B cell (primary cell): Measurements from ENCODE around the gene CAPS. TPM values are rescaled to one million over a fixed set of nuclear protein-coding genes. Genes with fewer than 3 reads are reported as not detected.

Source experiments
- ATAC-seq: fragments of 200-7000 bp; cut with Tn5 transposase; one replicate; pipeline ENCODE4 v1.10.0; 2021; ENCODE audit warnings: low read depth, mild to moderate bottlenecking, moderate number of reproducible peaks, moderate library complexity
- CTCF ChIA-PET: fragments of 350-600 bp; sonication (Branson Sonifier 250); formaldehyde crosslinking; loops from one replicate; lab custom pipeline; 2021; ENCODE audit warnings: antibody characterized with exemption, inconsistent platforms; lab: Charles Lee
- POLR2A ChIA-PET: fragments of 350-600 bp; sonication (Branson Sonifier 250); formaldehyde crosslinking; loops from one replicate; lab custom pipeline; 2021; ENCODE audit warnings: antibody characterized with exemption; lab: Charles Lee
- DNase-seq: peaks from one replicate; pipeline ENCODE4 v3.0.0; 2013
- H2AFZ ChIP-seq: 2 replicates; pipeline ENCODE4 v1.6.1; 2012; ENCODE audit warnings: mild to moderate bottlenecking, low read depth, low read length; ENCODE audit not compliant: insufficient read depth, poor library complexity, severe bottlenecking
- H3K27ac ChIP-seq, 2 donors: 1 replicate in 1 of 2; 2 replicates in 1 of 2; pipeline ENCODE4 v1.5.1; 2012 to 2013; ENCODE audit warnings: low read length in 2 of 2, mild to moderate bottlenecking in 2 of 2, moderate library complexity in 1 of 2
- H3K27me3 ChIP-seq, 4 experiments: fragments of 200-600 bp in 1 of 4; sonication (generic) in 1 of 4; replicated peaks in 1 of 4; 1 replicate in 2 of 4; 2 replicates in 2 of 4; pipeline versions ENCODE4 v1.6.1 to v1.7.0; 2013 to 2016; ENCODE audit warnings: low read length in 3 of 4, mild to moderate bottlenecking in 2 of 4, mixed read lengths in 1 of 4, moderate library complexity in 1 of 4; ENCODE audit not compliant: insufficient read depth in 4 of 4, control insufficient read depth in 3 of 4; ENCODE audit errors: control extremely low read depth in 1 of 4
- H3K36me3 ChIP-seq, 2 experiments: replicated peaks in 1 of 2; 1 replicate in 1 of 2; 2 replicates in 1 of 2; pipeline versions ENCODE4 v1.6.1 to v1.7.1; 2013; ENCODE audit warnings: low read length in 1 of 2; ENCODE audit not compliant: insufficient read depth in 2 of 2, control insufficient read depth in 1 of 2; ENCODE audit errors: control extremely low read depth in 1 of 2, extremely low read depth in 1 of 2
- H3K4me1 ChIP-seq, 2 donors: fragments of 200-600 bp in 1 of 2; sonication (generic) in 1 of 2; 1 replicate in 1 of 2; 2 replicates in 1 of 2; pipeline versions ENCODE4 v1.5.1 to v1.6.1; 2013 to 2017; ENCODE audit warnings: low read length in 2 of 2; ENCODE audit not compliant: control insufficient read depth in 2 of 2, insufficient read depth in 2 of 2
- H3K4me2 ChIP-seq: replicated peaks from 2 replicates; pipeline ENCODE3; 2012; ENCODE audit warnings: mild to moderate bottlenecking, low read depth, low read length; ENCODE audit not compliant: poor library complexity, severe bottlenecking
- H3K4me3 ChIP-seq, 5 experiments: fragments of 200-600 bp in 1 of 5; sonication (generic) in 1 of 5; 1 replicate in 3 of 5; 2 replicates in 2 of 5; pipeline versions ENCODE4 v1.5.1 to v1.7.0; 2011 to 2016; ENCODE audit warnings: low read length in 4 of 5, mild to moderate bottlenecking in 4 of 5, low read depth in 2 of 5, control low read depth in 1 of 5, moderate library complexity in 1 of 5; ENCODE audit not compliant: insufficient read depth in 1 of 5; ENCODE audit errors: control extremely low read depth in 1 of 5, extremely low read depth in 1 of 5
- H3K79me2 ChIP-seq: fragments of 200-600 bp; sonication (generic); one replicate; pipeline ENCODE4 v1.6.0; 2016; ENCODE audit warnings: low read length; ENCODE audit not compliant: control insufficient read depth, insufficient read depth
- H3K9ac ChIP-seq: fragments of 200-600 bp; sonication (generic); 2 replicates; pipeline ENCODE4 v1.6.1; 2017; ENCODE audit warnings: mild to moderate bottlenecking, low read length, moderate library complexity
- H3K9me3 ChIP-seq, 3 donors: one replicate each; pipeline versions ENCODE4 v1.6.1 to v1.7.1; 2013; ENCODE audit warnings: low read length in 2 of 3; ENCODE audit not compliant: control insufficient read depth in 2 of 3, insufficient read depth in 1 of 3; ENCODE audit errors: control extremely low read depth in 1 of 3
- H4K20me1 ChIP-seq: 2 replicates; pipeline ENCODE4 v1.6.0; 2012; ENCODE audit warnings: mild to moderate bottlenecking, low read length; ENCODE audit not compliant: insufficient read depth, control insufficient read depth, poor library complexity, severe bottlenecking
- H3K27ac Mint-ChIP-seq: one replicate; pipeline ENCODE4 v1.8.0; 2021; ENCODE audit warnings: mixed read lengths
- H3K27me3 Mint-ChIP-seq: one replicate; pipeline ENCODE4 v1.8.0; 2021; ENCODE audit warnings: mixed read lengths
- H3K4me1 Mint-ChIP-seq: one replicate; pipeline ENCODE4 v1.8.0; 2021; ENCODE audit warnings: mixed read lengths
- H3K4me3 Mint-ChIP-seq: one replicate; pipeline ENCODE4 v1.8.0; 2021; ENCODE audit warnings: mixed read lengths
- H3K9me3 Mint-ChIP-seq: one replicate; pipeline ENCODE4 v1.8.0; 2022; ENCODE audit warnings: mixed read lengths; ENCODE audit not compliant: insufficient read depth
- CTCF ChIP-seq: fragments of 200-600 bp; IDR thresholded peaks from one replicate; pipeline ENCODE4 v1.8.0; 2022; ENCODE audit warnings: antibody characterized with exemption, mild to moderate bottlenecking
- EZH2 ChIP-seq: IDR thresholded peaks from 2 replicates; pipeline ENCODE4 v1.6.1; 2012; ENCODE audit warnings: borderline replicate concordance, low read depth, mild to moderate bottlenecking, moderate library complexity, low read length; ENCODE audit not compliant: insufficient read depth, poor library complexity, severe bottlenecking
- WGBS: methylation state at CpG from one replicate; pipeline ENCODE4 v1.1.5; 2013; ENCODE audit warnings: missing lambda C conversion rate; ENCODE audit not compliant: insufficient coverage; 5-methylcytosine and 5-hydroxymethylcytosine counted together
- intact Hi-C: fragments of 100-400 bp; cut with micrococcal nuclease; formaldehyde crosslinking; loops from one replicate; pipeline ENCODE4 v1.10.0; 2022
- polyA plus RNA-seq: library from polyadenylated mRNA; depleted of rRNA; stranded (reverse); fragments of >200 nt; gene quantifications from 2 replicates; pipeline ENCODE4 v1.2.3, GENCODE V29; 2012
- total RNA-seq, 2 donors: library from RNA; stranded (reverse); fragments of 120-200 nt in 1 of 2; gene quantifications; 1 replicate in 1 of 2; 2 replicates in 1 of 2; pipeline versions ENCODE4 v1.2.3 to v1.2.4, GENCODE V29; 2013 to 2022

The CAPS gene
- total and polyA plus RNA-seq, 2 donors (not counting 1 experiment from before 2014, with no cell fraction given), result 40.0 to 65.7 TPM

GRCh38 chr19:5933391-5934068 is 19.5 kb downstream of the CAPS start:
- Mint-ChIP-seq H3K27me3 (no peaks in the 10 kb centered on the region), H3K27ac (no peak overlapping the region)
- ATAC-seq, result no peak

More at GRCh38 chr19:5933391-5934068, 19.5 kb downstream of the CAPS start:
- Mint-ChIP-seq H3K4me3 (no peak overlapping the region), H3K9me3 (no peaks in the 10 kb centered on the region), H3K4me1 (no peaks in the 10 kb centered on the region)
- Histone ChIP-seq H3K4me3 (no peak overlapping the region), H3K9me3 (no peaks in the 10 kb centered on the region), H2AFZ (no peak overlapping the region), H3K27ac (no peak overlapping the region), H3K36me3 (peaks cover 0 to 79% of the 10 kb centered on the region in 2 experiments), H3K79me2 (peaks cover 52% of the 10 kb centered on the region), H3K4me1 (no peaks in the 10 kb centered on the region), H3K27me3 (no peaks in the 10 kb centered on the region), H3K9ac (no peak overlapping the region), H4K20me1 (peaks cover 64% of the 10 kb centered on the region), H3K4me2 (no peak overlapping the region)
- ChIA-PET POLR2A (interaction anchor here (0.5 kb wide), 1 partner anchor 1106 kb away, joined by 7 read pairs; no protein-coding TSS in a partner anchor), CTCF (no interaction called here)
- DNase-seq, result no peak
- intact Hi-C loops, result no loop called here
- TF ChIP-seq CTCF (no peak), EZH2 (no peak)
- WGBS, result 98% methylated on average over 18 of the region's 20 CpGs
